Measurements from ENCODE around the gene PIP4P1.
"Not testable (repeated sequence)": the region's sequence is repeated elsewhere in the genome, so short reads cannot be mapped to it uniquely, and the experiment has no call there.

Gene PIP4P1

GRCh38 chr14:20476776-20477175 is 15.5 kb upstream of the PIP4P1 start:
- no peak for DNase-seq (ENCODE audit: low read depth in 3 of 3)

GRCh38 chr14:20472536-20473169 is 11.4 kb upstream of the PIP4P1 start:
- no peak for DNase-seq (ENCODE audit: low read depth in 3 of 3)

DNA sequence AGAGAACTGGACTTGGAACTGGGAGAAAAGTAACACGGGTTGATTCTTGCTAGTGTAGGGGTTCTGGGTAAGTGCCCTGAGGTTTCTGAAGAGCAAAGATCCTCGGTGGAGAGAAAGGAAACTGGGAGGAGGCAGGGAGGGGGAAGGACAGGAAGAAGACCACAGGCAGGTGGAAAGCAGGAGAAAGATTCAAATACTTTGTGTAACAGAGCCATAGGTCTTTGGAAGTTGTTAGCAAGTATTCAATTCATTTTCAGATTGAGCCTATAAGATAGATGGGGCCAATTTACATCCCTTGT is 9.3 kb upstream of the PIP4P1 start:
- DNase-seq (ENCODE audit: low read depth in 3 of 3) = no peak

DNA sequence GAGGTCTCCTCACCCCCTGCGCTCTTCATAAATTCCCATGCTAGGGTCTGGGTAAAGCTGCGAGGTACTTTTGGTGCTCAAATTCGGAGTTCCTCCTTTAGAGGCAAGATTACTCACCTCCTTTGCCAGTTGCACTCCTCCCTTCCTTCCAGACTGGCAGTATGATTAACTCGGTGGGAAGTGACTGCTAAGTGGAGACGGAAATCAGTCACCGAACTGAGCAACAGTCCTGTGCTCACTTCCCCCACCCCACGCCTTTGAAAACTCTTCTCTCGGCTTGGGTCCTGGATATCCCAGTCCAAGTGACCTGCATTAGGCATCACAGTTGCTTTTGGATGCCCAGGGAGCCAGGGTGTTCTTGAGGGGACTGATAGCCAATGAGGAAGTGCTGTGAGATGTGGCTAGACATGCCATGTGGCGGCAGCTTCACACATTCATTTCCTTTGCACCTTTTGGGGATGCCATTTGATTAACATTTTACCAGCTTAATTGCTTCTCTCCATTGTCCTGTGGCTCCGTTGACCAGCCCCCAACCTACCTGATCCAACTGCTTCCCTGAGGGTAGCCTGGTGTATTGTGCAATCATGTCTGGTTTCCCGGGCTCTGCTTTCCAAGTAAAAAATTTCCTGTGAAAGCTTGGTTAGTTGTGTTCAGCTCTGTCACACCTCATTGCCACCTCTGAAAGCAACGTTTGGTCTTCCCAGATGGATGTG is 8.8 kb upstream of the PIP4P1 start:
- peak; percentile 36 to 53 (median 52) for DNase-seq (ENCODE audit: low read depth in 3 of 3)

- DNase-seq (ENCODE audit: low read depth in 3 of 3) = peak; percentile 74 to 89 (median 86)
Observed at GRCh38 chr14:20469242-20469889, 8.1 kb upstream of the PIP4P1 start, which contains the start of gene PNP. TSS of gene PNP (plus strand) at chr14:20469406. CDS start at chr14:20469525, 119 bp downstream.

GRCh38 chr14:20468764-20469241 is 7.6 kb upstream of the PIP4P1 start:
- DNase-seq (ENCODE audit: low read depth in 3 of 3) = no peak

DNA sequence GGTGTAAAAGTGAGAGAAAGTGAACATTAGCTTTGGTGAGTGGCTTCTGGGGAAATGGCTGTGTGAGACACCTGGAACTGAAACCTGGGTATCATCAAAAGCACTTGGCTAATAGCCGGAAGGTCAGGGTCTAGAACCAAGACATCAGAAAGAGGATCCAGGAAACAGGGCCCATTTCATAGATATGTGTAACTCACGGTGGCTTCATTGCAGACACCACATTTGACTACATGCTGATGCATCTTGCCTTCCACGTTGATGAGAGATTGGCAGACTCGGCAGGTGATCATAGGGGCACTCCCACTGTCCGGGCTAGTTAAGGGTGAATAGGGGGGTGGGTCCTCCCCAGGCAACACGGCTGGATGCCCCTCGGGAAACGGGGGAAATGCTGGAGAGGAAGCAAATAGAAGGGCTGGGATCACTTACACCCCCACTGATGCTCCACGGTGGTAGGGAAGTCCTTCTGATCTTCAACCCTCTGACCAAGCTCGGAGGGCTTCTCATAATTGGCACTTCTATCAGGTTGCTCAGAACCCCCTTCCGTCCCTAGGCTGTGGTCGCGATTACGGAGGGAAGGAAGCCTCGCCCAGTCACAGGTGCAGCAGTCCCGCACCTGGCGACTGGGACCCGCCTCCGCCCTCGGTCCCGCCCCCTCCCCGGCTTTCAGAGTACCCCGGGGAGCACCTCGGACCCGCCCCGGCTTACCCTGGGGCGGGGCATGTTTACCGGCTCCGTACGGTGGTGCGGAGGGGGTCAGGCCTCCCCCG is 593 bp downstream of the PIP4P1 start:
- peak in 1 of 3 experiments; percentile 38 for DNase-seq (ENCODE audit: low read depth in 3 of 3)

- DNase-seq (ENCODE audit: low read depth in 3 of 3) = no peak
Observed at GRCh38 chr14:20458031-20458789, 3.0 kb downstream of the PIP4P1 start.

DNA sequence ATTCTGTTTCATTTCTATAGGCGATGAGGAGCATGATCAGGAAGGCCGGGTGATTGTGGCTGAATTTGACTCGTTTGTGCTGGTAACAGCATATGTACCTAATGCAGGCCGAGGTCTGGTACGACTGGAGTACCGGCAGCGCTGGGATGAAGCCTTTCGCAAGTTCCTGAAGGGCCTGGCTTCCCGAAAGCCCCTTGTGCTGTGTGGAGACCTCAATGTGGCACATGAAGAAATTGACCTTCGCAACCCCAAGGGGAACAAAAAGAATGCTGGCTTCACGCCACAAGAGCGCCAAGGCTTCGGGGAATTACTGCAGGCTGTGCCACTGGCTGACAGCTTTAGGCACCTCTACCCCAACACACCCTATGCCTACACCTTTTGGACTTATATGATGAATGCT is 4.3 kb downstream of the PIP4P1 start:
- no peak for DNase-seq (ENCODE audit: low read depth in 3 of 3)

DNA sequence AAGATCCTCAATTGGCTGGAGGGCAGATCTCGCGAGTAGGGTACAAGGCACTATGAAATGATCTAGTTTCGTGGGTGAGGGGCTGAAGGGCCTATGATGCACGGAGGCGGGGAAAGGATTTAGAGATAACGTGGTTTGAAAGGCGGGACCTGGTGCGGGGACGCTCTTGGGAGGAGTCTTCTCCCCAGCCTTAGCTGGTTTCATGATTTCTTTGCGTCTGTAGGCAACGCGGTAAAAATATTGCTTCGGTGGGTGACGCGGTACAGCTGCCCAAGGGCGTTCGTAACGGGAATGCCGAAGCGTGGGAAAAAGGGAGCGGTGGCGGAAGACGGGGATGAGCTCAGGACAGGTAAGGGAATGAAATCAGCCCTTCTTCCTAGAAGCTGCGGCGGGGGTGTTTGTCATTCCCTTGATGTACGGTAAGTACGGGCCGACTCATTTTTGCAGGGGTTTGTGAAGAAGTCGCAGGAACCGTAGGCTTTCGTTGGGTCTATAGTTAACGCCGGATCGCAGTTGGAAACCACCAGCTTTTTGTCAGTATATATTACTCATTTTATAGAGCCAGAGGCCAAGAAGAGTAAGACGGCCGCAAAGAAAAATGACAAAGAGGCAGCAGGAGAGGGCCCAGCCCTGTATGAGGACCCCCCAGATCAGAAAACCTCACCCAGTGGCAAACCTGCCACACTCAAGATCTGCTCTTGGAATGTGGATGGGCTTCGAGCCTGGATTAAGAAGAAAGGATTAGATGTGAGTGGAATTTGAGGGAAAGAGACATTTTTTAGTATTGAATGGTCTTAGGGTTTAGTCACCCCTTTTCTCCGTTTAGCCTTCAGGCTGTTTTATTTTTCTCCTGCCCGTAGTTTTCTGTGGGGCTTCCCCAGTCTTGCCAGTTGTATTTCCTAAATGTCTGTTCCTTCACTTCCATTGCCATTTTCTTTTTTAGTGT is 5.6 kb downstream of the PIP4P1 start:
- DNase-seq (ENCODE audit: low read depth in 3 of 3) = no peak

DNA sequence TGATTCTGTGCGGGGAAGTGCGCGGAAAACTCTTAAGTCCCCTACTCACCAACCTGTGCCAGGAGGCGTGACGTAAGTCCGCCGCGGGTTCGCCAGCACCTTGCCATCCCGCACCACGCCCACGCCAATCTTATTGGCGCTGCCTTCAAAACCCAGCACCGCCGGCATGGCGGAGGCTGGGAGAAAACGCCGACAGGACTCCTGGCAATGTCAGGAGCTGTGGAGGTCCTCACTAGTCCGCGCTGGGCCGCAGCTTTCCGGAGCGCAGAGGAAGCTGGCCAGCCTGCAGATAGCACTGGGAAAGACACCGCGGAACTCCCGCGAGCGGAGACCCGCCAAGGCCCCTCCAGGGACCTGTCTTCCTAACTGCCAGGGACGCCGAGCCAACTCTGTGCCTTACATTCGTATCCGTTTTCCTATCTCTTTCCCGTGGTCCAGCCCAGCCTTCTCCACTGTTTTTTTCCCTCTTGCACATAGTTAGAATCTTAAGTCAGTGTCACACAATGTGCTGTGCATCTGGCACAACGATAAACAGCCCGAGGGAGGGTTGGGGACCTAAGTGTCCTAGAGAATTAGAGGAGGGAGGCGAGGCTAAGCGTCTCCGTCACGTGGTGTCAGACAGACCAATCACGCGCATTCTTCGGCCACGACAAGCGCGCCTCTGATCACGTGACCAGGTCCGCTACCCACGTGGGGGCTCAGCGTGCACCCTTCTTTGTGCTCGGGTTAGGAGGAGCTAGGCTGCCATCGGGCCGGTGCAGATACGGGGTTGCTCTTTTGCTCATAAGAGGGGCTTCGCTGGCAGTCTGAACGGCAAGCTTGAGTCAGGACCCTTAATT is 6.5 kb downstream of the PIP4P1 start, which contains the start of the genes APEX1 and OSGEP:
APEX1 (plus strand) TSS at position 711 of the 839 bp plus-strand sequence. CDS start 420 bp downstream, outside the sequence.
OSGEP (minus strand) TSS at position 297 of the 839 bp plus-strand sequence; CDS start at position 168, 129 bp downstream.
- DNase-seq (ENCODE audit: low read depth in 3 of 3) = peak; percentile 95 to 97 (median 97)

GRCh38 chr14:20452831-20453230 is 8.4 kb downstream of the PIP4P1 start:
- DNase-seq (ENCODE audit: low read depth in 3 of 3) = not testable (repeated sequence)

DNA sequence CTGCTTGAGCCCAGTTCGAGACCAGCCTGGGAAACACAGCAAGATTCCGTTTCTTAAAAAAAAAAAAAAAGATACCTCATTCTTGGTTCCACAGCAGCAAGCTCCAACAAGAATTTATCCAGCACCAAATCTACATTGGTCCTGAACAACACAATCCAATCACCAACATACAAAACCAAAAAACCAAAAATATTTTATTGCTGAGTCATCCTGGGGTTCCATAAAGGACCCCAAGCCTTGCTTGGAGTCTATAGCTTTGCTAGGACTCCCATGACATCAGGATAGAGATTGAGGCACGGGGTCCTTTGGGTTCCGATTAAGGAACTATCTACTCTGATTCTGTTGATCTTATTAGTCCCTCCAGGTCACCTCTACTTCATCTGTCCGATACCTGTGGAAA is 14.3 kb downstream of the PIP4P1 start:
- DNase-seq (ENCODE audit: low read depth in 3 of 3) = no peak

GRCh38 chr14:20443650-20444049 is 17.6 kb downstream of the PIP4P1 start:
- DNase-seq (ENCODE audit: low read depth in 3 of 3) = not testable (repeated sequence)

GRCh38 chr14:20441461-20441860 is 19.8 kb downstream of the PIP4P1 start:
- no peak for DNase-seq (ENCODE audit: low read depth in 3 of 3)

GRCh38 chr14:20440882-20441281 is 20.4 kb downstream of the PIP4P1 start:
- no peak for DNase-seq (ENCODE audit: low read depth in 3 of 3)

GRCh38 chr14:20440465-20440864 is 20.8 kb downstream of the PIP4P1 start:
- DNase-seq (ENCODE audit: low read depth in 3 of 3) = no peak

GRCh38 chr14:20438664-20439063 is 22.6 kb downstream of the PIP4P1 start:
- no peak for DNase-seq (ENCODE audit: low read depth in 3 of 3)

GRCh38 chr14:20436363-20436755 is 24.9 kb downstream of the PIP4P1 start:
- DNase-seq (ENCODE audit: low read depth in 3 of 3) = no peak
